Left ventricle myocardium superior (tissue), 1 donor: ENCODE data around the gene LHX6. TPM values are rescaled to one million over a fixed set of nuclear protein-coding genes. Genes with fewer than 3 reads are reported as not detected.

ENCODE experiments used
- ATAC-seq: fragments of 200-7000 bp; cut with Tn5 transposase; one replicate; pipeline ENCODE4 v1.9.1; 2020; ENCODE audit warnings: mild to moderate bottlenecking, moderate library complexity
- DNase-seq: peaks from one replicate; pipeline ENCODE4 v3.0.0-alpha.2; 2020
- intact Hi-C: fragments of 100-400 bp; cut with micrococcal nuclease; formaldehyde crosslinking; loops from one replicate; pipeline ENCODE4 v1.11.0; 2022
- total RNA-seq: library from RNA; stranded (reverse); fragmentation: NEBNext Ultra II Directional; extraction: Animal tissue kit (Norgen Biotek cat#: 25700); gene quantifications from one replicate; pipeline ENCODE4 v1.2.1, GENCODE V29; 2021
- donor health status: DM: no; HTN: yes; CAD: no; lungs with severe emphysema.

LHX6 gene
- total RNA-seq, 1 donor from 2014 or later = 8.0 TPM

GRCh38 chr9:122244349-122244748, 15.6 kb upstream of the LHX6 start:
- DNase-seq = no peak
- intact Hi-C loops = no loop called here
- ATAC-seq = no peak

GRCh38 chr9:122239722-122240121, 11.0 kb upstream of the LHX6 start:
- intact Hi-C loops = loop anchor here (5.0 kb wide), 1 partner anchor 83 kb away; no protein-coding TSS in a partner anchor
- DNase-seq (peak; percentile 63), ATAC-seq (peak; percentile 98)

- ATAC-seq (no peak), DNase-seq (no peak)
- intact Hi-C loops = loop anchor here (5.0 kb wide), 1 partner anchor 86 kb away; no protein-coding TSS in a partner anchor
Measured at GRCh38 chr9:122236681-122237080, 7.9 kb upstream of the LHX6 start.

- ATAC-seq (no peak), DNase-seq (no peak)
- intact Hi-C loops = no loop called here
Measured at GRCh38 chr9:122234022-122234748, 5.4 kb upstream of the LHX6 start.

- intact Hi-C loops = no loop called here
- DNase-seq = no peak
Measured at GRCh38 chr9:122232796-122233306, 4.1 kb upstream of the LHX6 start.

GRCh38 chr9:122229485-122229837, 704 bp upstream of the LHX6 start:
- DNase-seq (no peak), ATAC-seq (no peak)
- intact Hi-C loops = no loop called here

More at GRCh38 chr9:122232796-122233306, 4.1 kb upstream of the LHX6 start:
- no peak for ATAC-seq

- ATAC-seq (no peak), DNase-seq (no peak)
- intact Hi-C loops = no loop called here
Measured at GRCh38 chr9:122228191-122228567, 578 bp downstream of the LHX6 start.

GRCh38 chr9:122227575-122227900, 1.2 kb downstream of the LHX6 start:
- intact Hi-C loops = no loop called here
- DNase-seq (no peak), ATAC-seq (no peak)

GRCh38 chr9:122226758-122227574, 1.8 kb downstream of the LHX6 start:
- DNase-seq = no peak
- ATAC-seq = no peak
- intact Hi-C loops = no loop called here

- ATAC-seq = no peak
- intact Hi-C loops = no loop called here
- peak; percentile 30 for DNase-seq
Measured at GRCh38 chr9:122226142-122226757, 2.5 kb downstream of the LHX6 start.

- ATAC-seq (no peak), DNase-seq (no peak)
- intact Hi-C loops = no loop called here
Measured at GRCh38 chr9:122225312-122226141, 3.2 kb downstream of the LHX6 start.

- DNase-seq = no peak
- intact Hi-C loops = no loop called here
- no peak for ATAC-seq
Measured at GRCh38 chr9:122223435-122223834, 5.3 kb downstream of the LHX6 start.

- ATAC-seq (no peak), DNase-seq (no peak)
- intact Hi-C loops = no loop called here
Measured at GRCh38 chr9:122222791-122223190, 6.0 kb downstream of the LHX6 start.

GRCh38 chr9:122221183-122221811, 7.5 kb downstream of the LHX6 start:
- ATAC-seq = no peak
- intact Hi-C loops = no loop called here

GRCh38 chr9:122220673-122221182, 8.0 kb downstream of the LHX6 start:
- no peak for DNase-seq
- ATAC-seq = no peak
- intact Hi-C loops = no loop called here

More at GRCh38 chr9:122221183-122221811, 7.5 kb downstream of the LHX6 start:
- no peak for DNase-seq

GRCh38 chr9:122219856-122220672, 8.7 kb downstream of the LHX6 start:
- ATAC-seq (peak; percentile 29), DNase-seq (no peak)
- intact Hi-C loops = no loop called here

- DNase-seq = no peak
- intact Hi-C loops = no loop called here
- peak; percentile 36 for ATAC-seq
Measured at GRCh38 chr9:122218935-122219855, 9.6 kb downstream of the LHX6 start.
